HL-60 (cell line): ENCODE results near the gene PGRMC2.

ENCODE experiments used
- CTCF ChIP-seq: IDR thresholded peaks from one replicate; pipeline ENCODE4 v1.5.1; 2011; ENCODE audit warnings: low read length, control low read depth, inconsistent platforms; ENCODE audit not compliant: insufficient read depth
- POLR2AphosphoS5 ChIP-seq: IDR thresholded peaks from 2 replicates; pipeline ENCODE4 v1.6.1; 2012; ENCODE audit warnings: low read depth
- REST ChIP-seq: IDR thresholded peaks from 2 replicates; pipeline ENCODE4 v1.6.1; 2012; ENCODE audit warnings: low read depth; ENCODE audit not compliant: insufficient replicate concordance

- no peak for TF ChIP-seq REST
- TF ChIP-seq CTCF: no peak
- TF ChIP-seq POLR2AphosphoS5: no peak
Observed at GRCh38 chr4:128298852-128299251, 11.2 kb upstream of the PGRMC2 start.
